Pulmonary artery endothelial cell (primary cell): Measurements from ENCODE around the gene TUB. TPM values are rescaled to one million over a fixed set of nuclear protein-coding genes. Genes with fewer than 3 reads are reported as not detected.

ENCODE experiments used
- DNase-seq: peaks from one replicate; pipeline ENCODE4 v3.0.0-alpha.2; 2011; ENCODE audit warnings: low read depth, low spot score
- total RNA-seq: library from RNA; depleted of rRNA; stranded (reverse); fragments of >200 nt; gene quantifications from 2 replicates; pipeline ENCODE4 v1.2.3, GENCODE V29; 2014

The TUB gene
- total RNA-seq, 1 donor from 2014 or later, result 1.8 TPM

- no peak for DNase-seq
Measured at GRCh38 chr11:8067929-8068575, 13.0 kb upstream of the TUB start.

GRCh38 chr11:8068605-8069221, 12.3 kb upstream of the TUB start:
- peak; percentile 27 for DNase-seq

- DNase-seq, result no peak
Measured at GRCh38 chr11:8069771-8070170, 11.2 kb upstream of the TUB start.

GRCh38 chr11:8070417-8071115, 10.4 kb upstream of the TUB start:
- no peak for DNase-seq

GRCh38 chr11:8071616-8072581, 9.1 kb upstream of the TUB start:
- DNase-seq, result no peak

- DNase-seq, result no peak
Measured at GRCh38 chr11:8075119-8075726, 5.8 kb upstream of the TUB start.

- DNase-seq, result no peak
Measured at GRCh38 chr11:8079111-8079675, 1.8 kb upstream of the TUB start.

GRCh38 chr11:8080069-8080670, 841 bp upstream of the TUB start:
- DNase-seq, result no peak

GRCh38 chr11:8081591-8082250, 710 bp downstream of the TUB start:
- DNase-seq, result no peak

GRCh38 chr11:8082391-8083087, 1.5 kb downstream of the TUB start:
- DNase-seq, result no peak

GRCh38 chr11:8083088-8083395, 2.0 kb downstream of the TUB start:
- no peak for DNase-seq

GRCh38 chr11:8083871-8084281, 2.9 kb downstream of the TUB start:
- no peak for DNase-seq

- no peak for DNase-seq
Measured at GRCh38 chr11:8084352-8084751, 3.3 kb downstream of the TUB start.

- DNase-seq, result no peak
Measured at GRCh38 chr11:8085011-8085645, 4.1 kb downstream of the TUB start.

- no peak for DNase-seq
Measured at GRCh38 chr11:8086001-8086479, 5.0 kb downstream of the TUB start.

- no peak for DNase-seq
Measured at GRCh38 chr11:8086571-8086970, 5.6 kb downstream of the TUB start.

- DNase-seq, result no peak
Measured at GRCh38 chr11:8087185-8087584, 6.2 kb downstream of the TUB start.

GRCh38 chr11:8087756-8088155, 6.7 kb downstream of the TUB start:
- no peak for DNase-seq
